IMR-90 (cell line): ENCODE data around the gene IL16. TPM values are rescaled to one million over a fixed set of nuclear protein-coding genes. Genes with fewer than 3 reads are reported as not detected.

Experiments used
- ATAC-seq: fragments of 200-7000 bp; cut with Tn5 transposase; 2 replicates; pipeline ENCODE4 v1.9.1; 2020; ENCODE audit warnings: low read depth, mild to moderate bottlenecking, moderate library complexity
- BruUV-seq: library from RNA; stranded (reverse); fragments of 400-500 nt; replicated peaks from 2 replicates; lab custom pipeline; 2021; lab: Mats Ljungman, UMichigan
- CTCF ChIA-PET: fragments of 300-600 bp; formaldehyde crosslinking; extraction: SDS; loops from one replicate; lab custom pipeline; 2021; ENCODE audit warnings: antibody characterized with exemption; lab: Yijun Ruan, JAX
- POLR2A ChIA-PET: fragments of 300-600 bp; sonication (Branson Sonifier 250); formaldehyde crosslinking; loops from one replicate; lab custom pipeline; 2022; ENCODE audit warnings: antibody characterized with exemption; ENCODE audit not compliant: unreplicated experiment; lab: Charles Lee
- DNase-seq: peaks from one replicate; pipeline ENCODE4 v3.0.0; 2013
- H2AFZ ChIP-seq: replicated peaks from 2 replicates; pipeline ENCODE3; 2013; ENCODE audit warnings: low read length, mild to moderate bottlenecking; ENCODE audit not compliant: poor library complexity
- H2AK5ac ChIP-seq: 2 replicates; pipeline ENCODE4 v1.6.1; 2013; ENCODE audit warnings: low read depth, low read length, inconsistent platforms
- H2AK9ac ChIP-seq: replicated peaks from 2 replicates; pipeline ENCODE3; 2013; ENCODE audit warnings: mild to moderate bottlenecking, low read depth, low read length, moderate library complexity; ENCODE audit not compliant: poor library complexity
- H2BK120ac ChIP-seq: 2 replicates; pipeline ENCODE4 v1.6.1; 2013; ENCODE audit warnings: low read depth, low read length, inconsistent platforms
- H2BK15ac ChIP-seq: 3 replicates; pipeline ENCODE4 v1.6.1; 2013; ENCODE audit warnings: low read depth, low read length, inconsistent platforms
- H2BK20ac ChIP-seq: 2 replicates; pipeline ENCODE4 v1.6.1; 2013; ENCODE audit warnings: low read depth, mild to moderate bottlenecking, inconsistent platforms, low read length, moderate library complexity
- H2BK5ac ChIP-seq: 2 replicates; pipeline ENCODE4 v1.6.1; 2013; ENCODE audit warnings: mild to moderate bottlenecking, low read depth, low read length, inconsistent platforms; ENCODE audit not compliant: poor library complexity, severe bottlenecking
- H3K14ac ChIP-seq: replicated peaks from 2 replicates; pipeline ENCODE4 v1.6.1; 2013; ENCODE audit warnings: low read depth, low read length, inconsistent platforms
- H3K18ac ChIP-seq: 2 replicates; pipeline ENCODE4 v1.6.1; 2013; ENCODE audit warnings: low read depth, low read length, control low read depth
- H3K23ac ChIP-seq: 2 replicates; pipeline ENCODE4 v1.6.1; 2013; ENCODE audit warnings: low read depth, low read length, inconsistent platforms
- H3K27ac ChIP-seq: 2 replicates; pipeline ENCODE4 v1.5.1; 2013; ENCODE audit warnings: mild to moderate bottlenecking, control low read depth, low read length; ENCODE audit not compliant: insufficient read depth
- H3K27me3 ChIP-seq: 2 replicates; pipeline ENCODE4 v1.6.1; 2013; ENCODE audit warnings: low read length; ENCODE audit not compliant: control insufficient read depth, insufficient read depth
- H3K36me3 ChIP-seq: 2 replicates; pipeline ENCODE4 v1.6.1; 2013; ENCODE audit warnings: low read length, mixed read lengths; ENCODE audit not compliant: control insufficient read depth, insufficient read depth
- H3K4ac ChIP-seq: 2 replicates; pipeline ENCODE4 v1.6.1; 2013; ENCODE audit warnings: low read depth, low read length, inconsistent platforms
- H3K4me1 ChIP-seq: 2 replicates; pipeline ENCODE4 v1.6.1; 2013; ENCODE audit warnings: low read length, mixed read lengths; ENCODE audit not compliant: control insufficient read depth, insufficient read depth
- H3K4me2 ChIP-seq: 2 replicates; pipeline ENCODE4 v1.6.1; 2013; ENCODE audit warnings: low read depth, mild to moderate bottlenecking, control low read depth, low read length, moderate library complexity
- H3K4me3 ChIP-seq: 2 replicates; pipeline ENCODE4 v1.5.1; 2013; ENCODE audit warnings: low read depth, mild to moderate bottlenecking, control low read depth, low read length, moderate library complexity; ENCODE audit not compliant: insufficient read depth
- H3K56ac ChIP-seq: 2 replicates; pipeline ENCODE4 v1.6.1; 2013; ENCODE audit warnings: low read length, inconsistent platforms; ENCODE audit not compliant: insufficient read depth; ENCODE audit errors: extremely low read depth
- H3K79me1 ChIP-seq, 2 experiments: 2 replicates each; pipeline ENCODE4 v1.6.1; 2013; ENCODE audit warnings: low read length in 2 of 2, inconsistent platforms in 1 of 2, low read depth in 1 of 2
- H3K9ac ChIP-seq: 2 replicates; pipeline ENCODE4 v1.6.1; 2013; ENCODE audit warnings: low read depth, low read length, control low read depth
- H3K9me1 ChIP-seq: 2 replicates; pipeline ENCODE4 v1.6.1; 2013; ENCODE audit warnings: low read length, inconsistent platforms; ENCODE audit not compliant: insufficient read depth
- H3K9me3 ChIP-seq: 2 replicates; pipeline ENCODE4 v1.6.1; 2013; ENCODE audit warnings: low read length; ENCODE audit not compliant: control insufficient read depth, insufficient read depth
- H4K20me1 ChIP-seq: 2 replicates; pipeline ENCODE4 v1.6.1; 2013; ENCODE audit warnings: low read length, inconsistent platforms; ENCODE audit not compliant: insufficient read depth
- H4K5ac ChIP-seq: 2 replicates; pipeline ENCODE4 v1.6.1; 2013; ENCODE audit warnings: mild to moderate bottlenecking, low read depth, low read length, control low read depth
- H4K8ac ChIP-seq, 2 experiments: 2 replicates each; pipeline ENCODE4 v1.6.1; 2013; ENCODE audit warnings: low read depth in 2 of 2, low read length in 2 of 2, control low read depth in 1 of 2, inconsistent platforms in 1 of 2
- H4K91ac ChIP-seq: 2 replicates; pipeline ENCODE4 v1.6.1; 2013; ENCODE audit warnings: low read depth, low read length, inconsistent platforms; ENCODE audit not compliant: insufficient read depth
- BHLHE40 ChIP-seq: fragments of 150-350 bp; IDR thresholded peaks from 2 replicates; pipeline ENCODE4 v1.6.1; 2016; ENCODE audit warnings: mild to moderate bottlenecking, low read depth, low read length
- ELK1 ChIP-seq: fragments of 150-350 bp; IDR thresholded peaks from 2 replicates; pipeline ENCODE4 v1.6.1; 2016; ENCODE audit warnings: low read depth, mild to moderate bottlenecking, low read length, moderate library complexity, borderline replicate concordance
- RCOR1 ChIP-seq: IDR thresholded peaks from 2 replicates; pipeline ENCODE4 v1.6.1; 2012; ENCODE audit warnings: mild to moderate bottlenecking, low read length, improper control_type of control experiment; ENCODE audit not compliant: insufficient replicate concordance
- WGBS, 2 experiments: methylation state at CpG; one replicate each; pipeline versions ENCODE4 v1.1.5 to v1.1.7; 2013; ENCODE audit warnings: missing lambda C conversion rate in 2 of 2; ENCODE audit not compliant: insufficient read length in 1 of 2; ENCODE audit errors: extremely low coverage in 2 of 2; 5-methylcytosine and 5-hydroxymethylcytosine counted together
- dilution Hi-C: fragments of 300-500 bp; cut with HindIII; formaldehyde crosslinking; loops from one replicate; pipeline ENCODE4 v1.14.3; 2018; ENCODE audit warnings: low sequenced_read_pairs; ENCODE audit not compliant: unreplicated experiment
- in situ Hi-C: fragments of 300-500 bp; cut with MboI; formaldehyde crosslinking; loops from 3 replicates; pipeline ENCODE4 v1.14.3; 2019; ENCODE audit warnings: low sequenced_read_pairs, inconsistent platforms, mixed read lengths
- intact Hi-C: fragments of 100-400 bp; cut with micrococcal nuclease; formaldehyde crosslinking; loops from 2 replicates; pipeline ENCODE4 v1.10.0; 2022
- polyA plus RNA-seq, 3 experiments: library from polyadenylated mRNA; depleted of rRNA; stranded (reverse); fragments of >200 nt; gene quantifications; 2 replicates each; pipeline ENCODE4 v1.2.3, GENCODE V29; 2012; ENCODE audit warnings: low replicate concordance in 1 of 3
- total RNA-seq: library from RNA; depleted of rRNA; stranded (reverse); fragments of >200 nt; gene quantifications from 2 replicates; pipeline ENCODE4 v1.2.3, GENCODE V29; 2012
- TF ChIP-seq, protein P1 (sequence below): conservative IDR thresholded peaks from 2 replicates; pipeline ENCODE4 v1.5.1; 2012; ENCODE audit warnings: mild to moderate bottlenecking, low read depth, low read length, improper control_type of control experiment

The IL16 gene
- total and polyA plus RNA-seq, 2 of the 4 experiments (the other 2 are of a cell fraction) = 0.18 to 0.27 TPM

DNA sequence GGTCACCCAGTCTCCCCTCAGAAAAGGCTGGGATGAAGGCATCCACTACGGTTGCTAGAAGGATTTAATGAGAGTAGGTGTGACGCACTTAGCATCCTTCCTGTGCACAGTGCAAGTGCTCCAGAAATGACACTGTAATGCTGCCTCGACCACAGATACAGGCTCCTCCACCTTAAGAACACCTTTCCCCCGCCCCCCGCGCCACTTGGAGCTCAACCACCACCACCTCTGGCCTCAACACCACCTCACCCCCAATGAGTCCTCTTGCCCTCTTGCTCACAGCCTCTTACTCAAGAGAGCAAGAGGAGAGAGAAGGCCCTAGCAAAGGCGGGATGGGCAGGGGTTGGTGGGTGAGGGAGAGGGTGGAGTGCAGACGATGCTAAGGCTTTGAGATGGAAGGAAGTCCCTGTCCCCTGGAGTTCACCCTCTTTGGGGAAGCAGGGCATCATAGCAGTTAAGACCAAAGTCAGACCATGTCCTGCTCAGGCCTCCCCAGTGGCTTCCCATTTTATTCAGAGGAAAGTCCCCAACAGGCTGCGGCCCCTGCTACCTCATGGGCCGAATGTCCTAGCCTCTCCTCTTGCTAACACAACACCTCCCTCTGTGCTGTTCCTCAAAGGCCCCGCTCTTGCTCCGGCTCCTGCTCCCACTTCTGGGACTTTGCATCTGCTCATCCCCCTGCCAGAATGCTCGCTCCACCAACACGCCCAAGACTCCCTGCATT is 118.9 kb downstream of the IL16 start:
- H3K18ac ChIP-seq = no peak overlapping the region
- no peak overlapping the region for H4K8ac ChIP-seq
- H3K14ac ChIP-seq = no peak overlapping the region
- no peak overlapping the region for H2AK5ac ChIP-seq
- no peak overlapping the region for H3K9ac ChIP-seq
- no peak overlapping the region for H4K5ac ChIP-seq
- intact Hi-C loops = no loop called here
- H3K79me1 ChIP-seq = 0 out of 4 replicates have a peak, but pooled peaks cover 0 to 11% of the 10 kb centered on the region in 2 experiments
- H2AFZ ChIP-seq = no peak overlapping the region
- peak overlapping the region; percentile 30; the same call in 1 of the 2 replicates for H4K91ac ChIP-seq
- H4K20me1 ChIP-seq = no peaks in the 10 kb centered on the region
- no peaks in the 10 kb centered on the region for H3K9me3 ChIP-seq
- H3K56ac ChIP-seq = no peak overlapping the region
- ATAC-seq (no peak), DNase-seq (no peak)
- H2AK9ac ChIP-seq = no peak overlapping the region
- peaks cover 19% of the 10 kb centered on the region for H3K4me1 ChIP-seq
- no TSS peak for BruUV-seq
- H3K27ac ChIP-seq = no peak overlapping the region
- no peak overlapping the region; the same call in 1 of the 2 replicates for H2BK120ac ChIP-seq
- POLR2A ChIA-PET = interaction anchor here (0.8 kb wide), 1 partner anchor 10 kb away, joined by 3 read pairs; no protein-coding TSS in a partner anchor
- CTCF ChIA-PET = no interaction called here
- dilution Hi-C loops = no loop called here
- no peak overlapping the region for H2BK15ac ChIP-seq
- H3K23ac ChIP-seq = no peak overlapping the region
- no peak overlapping the region for H2BK20ac ChIP-seq
- peaks cover 28% of the 10 kb centered on the region for H3K9me1 ChIP-seq
- H2BK5ac ChIP-seq = no peak overlapping the region
- no peak overlapping the region for H3K4me2 ChIP-seq
- peaks cover 52% of the 10 kb centered on the region for H3K36me3 ChIP-seq
- in situ Hi-C loops = no loop called here
- no peak overlapping the region for H3K4ac ChIP-seq
- H3K4me3 ChIP-seq = no peak overlapping the region
- H3K27me3 ChIP-seq = no peaks in the 10 kb centered on the region
- TF ChIP-seq ELK1 (no peak), RCOR1 (no peak), BHLHE40 (no peak)
- TF ChIP-seq, protein P1, sequence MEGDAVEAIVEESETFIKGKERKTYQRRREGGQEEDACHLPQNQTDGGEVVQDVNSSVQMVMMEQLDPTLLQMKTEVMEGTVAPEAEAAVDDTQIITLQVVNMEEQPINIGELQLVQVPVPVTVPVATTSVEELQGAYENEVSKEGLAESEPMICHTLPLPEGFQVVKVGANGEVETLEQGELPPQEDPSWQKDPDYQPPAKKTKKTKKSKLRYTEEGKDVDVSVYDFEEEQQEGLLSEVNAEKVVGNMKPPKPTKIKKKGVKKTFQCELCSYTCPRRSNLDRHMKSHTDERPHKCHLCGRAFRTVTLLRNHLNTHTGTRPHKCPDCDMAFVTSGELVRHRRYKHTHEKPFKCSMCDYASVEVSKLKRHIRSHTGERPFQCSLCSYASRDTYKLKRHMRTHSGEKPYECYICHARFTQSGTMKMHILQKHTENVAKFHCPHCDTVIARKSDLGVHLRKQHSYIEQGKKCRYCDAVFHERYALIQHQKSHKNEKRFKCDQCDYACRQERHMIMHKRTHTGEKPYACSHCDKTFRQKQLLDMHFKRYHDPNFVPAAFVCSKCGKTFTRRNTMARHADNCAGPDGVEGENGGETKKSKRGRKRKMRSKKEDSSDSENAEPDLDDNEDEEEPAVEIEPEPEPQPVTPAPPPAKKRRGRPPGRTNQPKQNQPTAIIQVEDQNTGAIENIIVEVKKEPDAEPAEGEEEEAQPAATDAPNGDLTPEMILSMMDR = no peak
- WGBS, 2 experiments = 93% methylated on average over 6 of the region's 14 CpGs; no CpG with 5 or more reads in 1 of the 2 experiments
